ENCODE results near the gene RALGDS. TPM values are rescaled to one million over a fixed set of nuclear protein-coding genes. Genes with fewer than 3 reads are reported as not detected.
A peak's percentile ranks its signal among the peaks of the same experiment; 100 is the strongest.

Gene RALGDS
- total RNA-seq, 2 donors from 2014 or later, result 26.7 to 30.1 TPM

DNA sequence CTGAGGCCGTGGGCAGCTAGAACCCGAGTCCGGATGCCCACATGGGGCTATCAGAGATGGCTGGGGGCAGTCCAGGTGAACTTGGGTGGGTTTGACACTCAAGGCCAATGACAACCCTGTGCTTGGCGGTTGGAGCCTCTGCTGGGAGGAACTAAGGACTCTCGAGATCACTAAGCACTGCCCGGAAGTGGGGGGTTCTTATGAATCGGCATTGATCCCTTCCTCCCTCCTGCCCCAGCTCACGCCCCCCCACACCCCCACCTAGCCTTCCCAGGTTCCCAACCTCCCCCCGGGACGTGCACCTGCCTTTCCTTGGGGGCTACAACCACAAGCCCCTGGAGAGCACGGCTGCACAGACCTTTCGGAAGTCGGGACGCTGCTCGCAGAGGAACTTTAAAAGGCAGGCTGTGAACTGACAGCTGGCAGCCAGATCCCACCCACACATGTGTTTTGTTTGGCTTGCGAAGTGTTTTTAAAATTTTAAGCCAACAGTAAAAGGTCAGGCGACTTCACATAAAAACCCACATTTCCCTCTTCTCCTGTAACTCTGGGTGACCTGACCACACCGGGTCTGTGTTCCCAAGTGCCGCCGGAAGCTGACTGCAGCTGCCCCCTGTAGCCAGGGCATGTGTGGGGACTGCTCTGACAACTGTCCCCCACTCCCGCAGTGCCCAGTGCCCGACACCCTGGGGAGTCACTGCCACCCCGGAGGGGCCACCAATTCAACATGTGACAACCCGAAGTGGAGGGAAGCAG is 5.1 kb upstream of the RALGDS start:
- DNase-seq (ENCODE audit: low spot score), result no peak
- Histone ChIP-seq H3K36me3 (no peaks in the 10 kb centered on the region), H3K4me3 (peak overlapping the region; percentile 10 to 38), H3K27ac (peak overlapping the region; percentile 86 to 94), H3K4me1 (peaks cover 0 to 69% of the 10 kb centered on the region in 2 donors), H3K27me3 (no peaks in the 10 kb centered on the region), H3K9me3 (no peaks in the 10 kb centered on the region)
- TF ChIP-seq, protein P1, sequence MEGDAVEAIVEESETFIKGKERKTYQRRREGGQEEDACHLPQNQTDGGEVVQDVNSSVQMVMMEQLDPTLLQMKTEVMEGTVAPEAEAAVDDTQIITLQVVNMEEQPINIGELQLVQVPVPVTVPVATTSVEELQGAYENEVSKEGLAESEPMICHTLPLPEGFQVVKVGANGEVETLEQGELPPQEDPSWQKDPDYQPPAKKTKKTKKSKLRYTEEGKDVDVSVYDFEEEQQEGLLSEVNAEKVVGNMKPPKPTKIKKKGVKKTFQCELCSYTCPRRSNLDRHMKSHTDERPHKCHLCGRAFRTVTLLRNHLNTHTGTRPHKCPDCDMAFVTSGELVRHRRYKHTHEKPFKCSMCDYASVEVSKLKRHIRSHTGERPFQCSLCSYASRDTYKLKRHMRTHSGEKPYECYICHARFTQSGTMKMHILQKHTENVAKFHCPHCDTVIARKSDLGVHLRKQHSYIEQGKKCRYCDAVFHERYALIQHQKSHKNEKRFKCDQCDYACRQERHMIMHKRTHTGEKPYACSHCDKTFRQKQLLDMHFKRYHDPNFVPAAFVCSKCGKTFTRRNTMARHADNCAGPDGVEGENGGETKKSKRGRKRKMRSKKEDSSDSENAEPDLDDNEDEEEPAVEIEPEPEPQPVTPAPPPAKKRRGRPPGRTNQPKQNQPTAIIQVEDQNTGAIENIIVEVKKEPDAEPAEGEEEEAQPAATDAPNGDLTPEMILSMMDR (IDR thresholded peaks at IDR 0.05), result no peak

DNA sequence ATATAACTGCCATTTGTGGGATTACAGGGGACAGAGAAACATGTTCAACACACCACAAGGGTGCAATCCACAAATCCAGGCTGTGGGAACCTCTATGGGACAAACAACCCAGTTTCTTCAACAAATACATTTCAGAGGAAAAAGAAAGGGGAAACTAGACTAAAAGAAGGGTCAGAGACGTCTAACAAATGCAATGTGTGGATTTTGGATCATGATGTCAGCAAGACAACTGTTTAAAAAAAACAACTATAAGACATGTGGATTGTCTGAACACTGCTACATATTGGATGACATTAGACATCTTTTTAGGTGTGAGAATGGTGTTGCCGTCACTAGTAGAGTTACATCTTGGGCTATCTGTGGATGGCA is 3.9 kb upstream of the RALGDS start:
- no peak overlapping the region for H3K4me3 ChIP-seq
- no peaks in the 10 kb centered on the region for H3K27me3 ChIP-seq
- no peaks in the 10 kb centered on the region for H3K9me3 ChIP-seq
- TF ChIP-seq, protein P1 (IDR thresholded peaks at IDR 0.05), result no peak
- H3K4me1 ChIP-seq, result peaks cover 2 to 72% of the 10 kb centered on the region in 2 donors
- DNase-seq (ENCODE audit: low spot score), result no peak
- peak overlapping the region; percentile 86 to 94 for H3K27ac ChIP-seq
- H3K36me3 ChIP-seq, result no peaks in the 10 kb centered on the region

DNA sequence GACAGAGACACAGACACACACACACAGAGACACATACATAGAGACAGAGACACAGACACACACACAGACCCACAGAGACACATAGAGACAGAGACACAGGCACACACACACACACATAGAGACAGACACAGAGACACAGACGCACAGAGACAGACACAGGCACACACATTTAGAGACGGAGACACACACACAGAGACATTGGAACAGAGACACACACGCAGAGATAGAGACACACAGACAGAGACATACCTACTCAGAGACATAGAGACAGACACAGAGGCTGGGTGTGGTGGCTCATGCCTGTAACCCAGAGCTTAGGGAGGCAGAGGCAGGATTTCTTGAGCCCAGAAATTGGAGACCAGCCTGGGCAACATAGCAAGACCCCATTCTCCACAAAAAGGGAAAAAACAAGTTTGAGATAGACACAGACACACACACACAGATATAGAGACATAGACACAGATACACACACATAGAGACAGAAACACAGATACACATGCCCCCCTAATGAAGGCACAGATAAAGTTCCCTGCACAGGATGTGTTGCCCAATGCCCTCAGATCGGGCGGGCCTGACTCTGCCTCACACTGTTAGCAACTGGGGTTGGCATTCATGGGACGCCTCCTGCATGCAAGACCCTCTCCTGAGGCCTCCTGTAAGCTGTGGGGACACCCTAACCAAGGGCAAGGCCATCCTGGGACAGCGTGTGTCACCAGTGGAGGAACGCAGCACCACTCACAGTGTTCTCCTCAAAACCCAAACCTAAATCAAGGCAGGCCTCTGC is 3.3 kb upstream of the RALGDS start:
- H3K4me3 ChIP-seq, result no peak overlapping the region
- TF ChIP-seq, protein P1 (IDR thresholded peaks at IDR 0.05), result no peak
- no peaks in the 10 kb centered on the region for H3K36me3 ChIP-seq
- no peaks in the 10 kb centered on the region for H3K9me3 ChIP-seq
- no peaks in the 10 kb centered on the region for H3K27me3 ChIP-seq
- no peak for DNase-seq (ENCODE audit: low spot score)
- H3K27ac ChIP-seq, result peak overlapping the region; percentile 86 to 94
- H3K4me1 ChIP-seq, result peaks cover 2 to 76% of the 10 kb centered on the region in 2 donors

DNA sequence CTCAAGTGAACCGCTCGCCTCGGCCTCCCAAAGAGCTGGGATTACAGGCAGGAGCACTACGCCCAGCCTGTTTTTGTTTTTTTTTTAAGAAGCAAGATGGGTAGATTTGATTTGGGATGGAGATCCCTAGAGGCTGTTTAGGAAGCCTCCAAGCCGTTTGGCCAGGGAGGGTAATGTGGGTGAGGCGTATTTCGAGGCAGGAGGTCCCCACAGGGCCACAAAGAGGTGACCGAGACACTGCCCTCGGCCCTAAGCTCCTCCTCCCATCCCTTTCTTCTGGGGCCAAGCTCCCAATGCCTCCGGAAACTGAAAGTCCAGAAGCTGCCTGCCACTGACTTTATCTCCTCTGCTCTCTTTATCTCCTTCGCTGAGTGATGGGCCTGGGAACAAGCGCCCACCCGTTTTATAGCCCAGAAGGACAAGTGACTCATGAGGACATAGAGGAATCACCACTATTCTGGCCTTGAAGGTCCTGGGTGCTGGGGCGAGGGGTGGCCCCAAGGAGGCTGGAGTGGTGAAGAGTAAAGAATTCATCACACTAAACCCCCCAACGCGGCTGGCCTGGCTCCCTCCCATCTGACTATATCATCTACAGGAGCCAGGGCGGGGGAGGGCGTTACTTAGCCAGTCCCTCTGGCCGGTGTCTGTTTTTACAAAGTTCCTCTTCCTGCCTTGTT is 2.0 kb upstream of the RALGDS start:
- H3K27me3 ChIP-seq, result no peaks in the 10 kb centered on the region
- no peaks in the 10 kb centered on the region for H3K9me3 ChIP-seq
- H3K4me1 ChIP-seq, result peaks cover 2 to 76% of the 10 kb centered on the region in 2 donors
- H3K27ac ChIP-seq, result peak overlapping the region; percentile 86 to 94
- TF ChIP-seq, protein P1 (IDR thresholded peaks at IDR 0.05), result no peak
- no peak overlapping the region for H3K4me3 ChIP-seq
- DNase-seq (ENCODE audit: low spot score), result peak; percentile 84
- H3K36me3 ChIP-seq, result no peaks in the 10 kb centered on the region

DNA sequence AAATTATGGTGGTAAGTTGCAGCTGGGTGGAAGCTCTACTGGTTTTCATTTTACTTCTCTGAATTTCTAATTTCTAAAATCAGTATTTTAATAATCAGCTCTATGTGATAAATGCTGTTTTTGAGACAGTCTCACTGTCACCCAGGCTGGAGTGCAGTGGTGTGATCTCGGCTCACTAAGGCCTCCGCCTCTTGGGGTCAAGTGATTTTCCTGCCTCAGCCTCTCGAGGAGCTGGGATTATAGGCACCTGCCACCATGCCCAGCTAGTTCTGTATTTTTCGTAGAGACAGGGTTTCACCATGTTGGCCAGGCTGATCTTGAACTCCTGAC is 1.5 kb upstream of the RALGDS start:
- DNase-seq (ENCODE audit: low spot score), result no peak
- peak overlapping the region; percentile 86 to 94 for H3K27ac ChIP-seq
- H3K36me3 ChIP-seq, result no peaks in the 10 kb centered on the region
- no peaks in the 10 kb centered on the region for H3K9me3 ChIP-seq
- TF ChIP-seq, protein P1 (IDR thresholded peaks at IDR 0.05), result no peak
- peaks cover 2 to 76% of the 10 kb centered on the region in 2 donors for H3K4me1 ChIP-seq
- no peaks in the 10 kb centered on the region for H3K27me3 ChIP-seq
- no peak overlapping the region for H3K4me3 ChIP-seq
